ENCODE results near the gene EIF4E1B. TPM values are rescaled to one million over a fixed set of nuclear protein-coding genes. Genes with fewer than 3 reads are reported as not detected.

EIF4E1B gene
- total and polyA plus RNA-seq, 2 donors (not counting 1 experiment from before 2014, with no cell fraction given) = not detected

GRCh38 chr5:176587398-176587797 lies 43.1 kb upstream of the EIF4E1B start:
- Histone ChIP-seq H3K36me3 (replicated peaks in 1 of 2; ENCODE audit: control extremely low read depth in 1 of 2, control insufficient read depth in 1 of 2, extremely low read depth in 1 of 2, insufficient read depth in 2 of 2, low read length in 1 of 2) (no peaks in the 10 kb centered on the region), H3K4me3 (ENCODE audit: control extremely low read depth in 1 of 5, extremely low read depth in 1 of 5, insufficient read depth in 1 of 5, low read depth in 2 of 5, low read length in 4 of 5) (no peak overlapping the region), H3K79me2 (ENCODE audit: control insufficient read depth, insufficient read depth, low read length) (no peaks in the 10 kb centered on the region), H3K27me3 (replicated peaks in 1 of 4; ENCODE audit: control extremely low read depth in 1 of 4, control insufficient read depth in 3 of 4, insufficient read depth in 4 of 4, low read length in 3 of 4) (no peaks in the 10 kb centered on the region), H3K27ac (ENCODE audit: low read length in 2 of 2) (no peak overlapping the region), H3K9me3 (ENCODE audit: control extremely low read depth in 1 of 3, control insufficient read depth in 2 of 3, insufficient read depth in 1 of 3, low read length in 2 of 3) (peaks cover 0 to 36% (median 16%) of the 10 kb centered on the region in 3 donors), H4K20me1 (ENCODE audit: control insufficient read depth, insufficient read depth, low read length, poor library complexity, severe bottlenecking) (no peaks in the 10 kb centered on the region), H3K4me1 (ENCODE audit: control insufficient read depth in 2 of 2, insufficient read depth in 2 of 2, low read length in 2 of 2) (no peaks in the 10 kb centered on the region), H3K9ac (ENCODE audit: low read length) (no peak overlapping the region), H3K4me2 (replicated peaks; ENCODE audit: low read depth, low read length, poor library complexity, severe bottlenecking) (no peak overlapping the region), H2AFZ (ENCODE audit: insufficient read depth, low read depth, low read length, poor library complexity, severe bottlenecking) (no peak overlapping the region)
- Mint-ChIP-seq H3K9me3 (ENCODE audit: insufficient read depth) (peaks cover 6% of the 10 kb centered on the region), H3K4me1 (no peaks in the 10 kb centered on the region), H3K27ac (no peak overlapping the region), H3K4me3 (no peak overlapping the region), H3K27me3 (no peaks in the 10 kb centered on the region)
- TF ChIP-seq, protein P1, sequence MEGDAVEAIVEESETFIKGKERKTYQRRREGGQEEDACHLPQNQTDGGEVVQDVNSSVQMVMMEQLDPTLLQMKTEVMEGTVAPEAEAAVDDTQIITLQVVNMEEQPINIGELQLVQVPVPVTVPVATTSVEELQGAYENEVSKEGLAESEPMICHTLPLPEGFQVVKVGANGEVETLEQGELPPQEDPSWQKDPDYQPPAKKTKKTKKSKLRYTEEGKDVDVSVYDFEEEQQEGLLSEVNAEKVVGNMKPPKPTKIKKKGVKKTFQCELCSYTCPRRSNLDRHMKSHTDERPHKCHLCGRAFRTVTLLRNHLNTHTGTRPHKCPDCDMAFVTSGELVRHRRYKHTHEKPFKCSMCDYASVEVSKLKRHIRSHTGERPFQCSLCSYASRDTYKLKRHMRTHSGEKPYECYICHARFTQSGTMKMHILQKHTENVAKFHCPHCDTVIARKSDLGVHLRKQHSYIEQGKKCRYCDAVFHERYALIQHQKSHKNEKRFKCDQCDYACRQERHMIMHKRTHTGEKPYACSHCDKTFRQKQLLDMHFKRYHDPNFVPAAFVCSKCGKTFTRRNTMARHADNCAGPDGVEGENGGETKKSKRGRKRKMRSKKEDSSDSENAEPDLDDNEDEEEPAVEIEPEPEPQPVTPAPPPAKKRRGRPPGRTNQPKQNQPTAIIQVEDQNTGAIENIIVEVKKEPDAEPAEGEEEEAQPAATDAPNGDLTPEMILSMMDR (IDR thresholded peaks at IDR 0.05) = no peak
- TF ChIP-seq EZH2 (IDR thresholded peaks at IDR 0.05; ENCODE audit: borderline replicate concordance, insufficient read depth, low read depth, low read length, poor library complexity, severe bottlenecking) = no peak
- DNase-seq = no peak
- ChIA-PET CTCF (interaction anchor here (1.1 kb wide), 1 partner anchor 15 kb away, joined by 3 read pairs; no protein-coding TSS in a partner anchor), POLR2A (no interaction called here)
- intact Hi-C loops (cut with micrococcal nuclease) = no loop called here
- 98% methylated on average over 5 of the region's 7 CpGs for WGBS (ENCODE audit: insufficient coverage)
- ATAC-seq (ENCODE audit: low read depth) = no peak

- Histone ChIP-seq H3K4me3 (ENCODE audit: control extremely low read depth in 1 of 5, extremely low read depth in 1 of 5, insufficient read depth in 1 of 5, low read depth in 2 of 5, low read length in 4 of 5) (no peak overlapping the region), H3K4me2 (replicated peaks; ENCODE audit: low read depth, low read length, poor library complexity, severe bottlenecking) (no peak overlapping the region), H3K27ac (ENCODE audit: low read length in 2 of 2) (no peak overlapping the region), H2AFZ (ENCODE audit: insufficient read depth, low read depth, low read length, poor library complexity, severe bottlenecking) (no peak overlapping the region), H3K27me3 (replicated peaks in 1 of 4; ENCODE audit: control extremely low read depth in 1 of 4, control insufficient read depth in 3 of 4, insufficient read depth in 4 of 4, low read length in 3 of 4) (no peaks in the 10 kb centered on the region), H3K9ac (ENCODE audit: low read length) (no peak overlapping the region), H3K36me3 (replicated peaks in 1 of 2; ENCODE audit: control extremely low read depth in 1 of 2, control insufficient read depth in 1 of 2, extremely low read depth in 1 of 2, insufficient read depth in 2 of 2, low read length in 1 of 2) (no peaks in the 10 kb centered on the region), H3K4me1 (ENCODE audit: control insufficient read depth in 2 of 2, insufficient read depth in 2 of 2, low read length in 2 of 2) (no peaks in the 10 kb centered on the region), H3K79me2 (ENCODE audit: control insufficient read depth, insufficient read depth, low read length) (no peaks in the 10 kb centered on the region), H3K9me3 (ENCODE audit: control extremely low read depth in 1 of 3, control insufficient read depth in 2 of 3, insufficient read depth in 1 of 3, low read length in 2 of 3) (peaks cover 0 to 40% (median 16%) of the 10 kb centered on the region in 3 donors), H4K20me1 (ENCODE audit: control insufficient read depth, insufficient read depth, low read length, poor library complexity, severe bottlenecking) (no peaks in the 10 kb centered on the region)
- Mint-ChIP-seq H3K4me3 (no peak overlapping the region), H3K27me3 (no peaks in the 10 kb centered on the region), H3K27ac (no peak overlapping the region), H3K9me3 (ENCODE audit: insufficient read depth) (peaks cover 6% of the 10 kb centered on the region), H3K4me1 (no peaks in the 10 kb centered on the region)
- ChIA-PET POLR2A (no interaction called here), CTCF (interaction anchor here (1.1 kb wide), 1 partner anchor 16 kb away, joined by 3 read pairs; no protein-coding TSS in a partner anchor)
- intact Hi-C loops (cut with micrococcal nuclease) = no loop called here
- DNase-seq (no peak), ATAC-seq (ENCODE audit: low read depth) (no peak)
- TF ChIP-seq EZH2 (IDR thresholded peaks at IDR 0.05; ENCODE audit: borderline replicate concordance, insufficient read depth, low read depth, low read length, poor library complexity, severe bottlenecking) = no peak
- TF ChIP-seq, protein P1 (IDR thresholded peaks at IDR 0.05) = no peak
Measured at GRCh38 chr5:176588297-176588696, 42.2 kb upstream of the EIF4E1B start.
